ENCODE results near the gene SPON1.
"Not testable (repeated sequence)": the region's sequence is repeated elsewhere in the genome, so short reads cannot be mapped to it uniquely, and the experiment has no call there.

- TF ChIP-seq CTCF, POLR2A, EP300 (IDR thresholded peaks at IDR 0.05): not testable (repeated sequence)
These were observed 29.8 kb downstream of the SPON1 start for GRCh38 chr11:13992158-13992856.

All from ovary (tissue), 3 donors.